HG02852 (cell line): ENCODE data around the gene EFHC2.
A peak's percentile ranks its signal among the peaks of the same experiment; 100 is the strongest.
"Not testable (repeated sequence)": the region's sequence is repeated elsewhere in the genome, so short reads cannot be mapped to it uniquely, and the experiment has no call there.

Experiments used
- ATAC-seq: cut with Tn5 transposase; IDR thresholded peaks from one replicate; pipeline ENCODE4 v1.9.1; 2021; ENCODE audit warnings: mild to moderate bottlenecking, moderate library complexity; ENCODE audit not compliant: unreplicated experiment

The EFHC2 gene

DNA sequence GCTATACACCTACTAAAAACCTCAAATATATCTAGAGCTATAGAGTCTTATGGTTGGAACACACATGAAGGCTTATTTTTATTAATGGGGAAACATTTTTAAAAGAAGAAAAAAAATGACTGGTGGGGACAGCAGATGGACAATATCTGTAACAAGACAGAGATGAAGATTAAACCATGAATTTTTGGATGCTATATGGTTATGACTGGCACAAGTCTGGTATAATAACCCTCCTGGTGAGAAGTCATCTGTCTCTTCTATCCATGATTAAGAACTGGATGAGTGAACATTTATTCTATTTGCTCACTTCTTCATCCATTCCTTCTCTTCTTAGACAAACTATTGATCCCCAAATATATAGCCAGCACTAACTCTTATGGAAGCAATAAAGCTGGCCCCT is 104.4 kb downstream of the EFHC2 start:
- ATAC-seq: no peak

DNA sequence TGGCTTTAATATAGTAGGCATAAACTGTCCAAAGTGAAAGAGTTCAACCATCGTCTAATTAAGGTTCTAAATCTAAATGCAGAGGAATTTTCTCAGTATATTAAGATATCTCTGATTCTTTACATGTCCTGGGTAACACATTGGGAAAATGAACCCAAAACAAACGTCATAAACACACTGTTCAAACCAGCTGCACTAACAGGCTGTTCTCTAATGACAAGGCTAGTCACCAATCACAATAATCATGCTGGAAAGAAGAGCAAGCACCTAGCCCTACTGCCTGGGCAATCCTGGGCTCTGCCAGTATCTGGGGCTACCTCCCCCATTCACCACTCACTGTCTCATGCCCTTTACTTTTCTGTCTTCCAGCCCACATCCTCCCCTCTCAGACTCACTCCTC is 107.9 kb downstream of the EFHC2 start:
- no peak for ATAC-seq

DNA sequence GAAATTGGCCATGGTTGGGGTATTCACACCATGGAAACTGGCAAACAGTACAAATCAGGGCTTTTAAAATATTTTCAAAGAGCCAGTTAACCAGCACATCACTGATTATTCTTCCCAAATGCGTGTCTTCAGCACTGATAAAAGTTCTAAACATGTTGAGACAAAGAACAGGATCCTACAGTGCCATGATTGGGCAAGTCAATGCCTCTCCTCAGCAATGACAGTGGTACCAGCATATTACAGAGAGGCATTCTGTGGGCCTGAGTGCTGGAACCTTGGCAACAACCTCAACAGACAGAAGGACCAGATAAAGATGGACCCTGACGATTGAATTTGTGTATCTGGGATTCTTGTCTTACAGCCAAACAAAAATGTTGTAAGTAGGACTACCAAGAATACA is 108.9 kb downstream of the EFHC2 start:
- no peak for ATAC-seq

DNA sequence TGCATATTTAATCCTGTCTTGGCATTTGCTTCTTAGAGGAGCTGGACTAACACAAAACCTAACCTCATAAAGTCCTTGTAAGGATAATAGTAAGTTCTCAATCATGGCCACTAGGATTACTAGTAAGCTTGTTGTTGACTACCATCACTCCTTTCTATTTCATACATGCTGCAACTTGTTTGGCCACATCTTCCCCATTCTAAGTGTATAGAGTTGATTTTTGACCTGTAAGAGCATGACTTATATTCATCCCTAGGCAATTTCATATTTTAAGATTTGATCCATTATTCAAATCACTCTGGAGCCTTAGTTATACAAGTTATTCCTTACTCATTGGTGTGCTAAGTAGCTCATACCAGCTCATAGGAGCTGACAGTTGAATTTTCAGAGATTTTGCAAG is 109.4 kb downstream of the EFHC2 start:
- ATAC-seq: no peak

DNA sequence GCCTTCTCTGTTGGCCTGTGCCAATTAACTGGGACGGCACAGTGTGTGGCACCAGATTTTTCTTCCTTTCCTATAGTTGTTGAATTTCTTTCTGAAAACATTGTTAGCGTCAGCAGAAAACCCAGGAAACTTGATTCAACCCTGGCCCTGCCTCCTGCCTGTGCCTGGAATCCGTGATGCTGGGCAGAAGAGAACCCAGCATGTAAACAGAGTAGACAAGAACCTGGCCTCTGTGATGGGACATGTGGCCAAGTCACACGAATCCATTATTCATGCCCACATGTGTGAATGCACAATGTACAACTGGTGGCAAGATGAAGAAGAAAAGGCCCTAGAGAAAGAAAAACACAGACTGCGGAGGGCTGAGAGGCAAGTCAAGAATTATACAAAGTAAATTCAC is 111.4 kb downstream of the EFHC2 start:
- ATAC-seq: no peak

DNA sequence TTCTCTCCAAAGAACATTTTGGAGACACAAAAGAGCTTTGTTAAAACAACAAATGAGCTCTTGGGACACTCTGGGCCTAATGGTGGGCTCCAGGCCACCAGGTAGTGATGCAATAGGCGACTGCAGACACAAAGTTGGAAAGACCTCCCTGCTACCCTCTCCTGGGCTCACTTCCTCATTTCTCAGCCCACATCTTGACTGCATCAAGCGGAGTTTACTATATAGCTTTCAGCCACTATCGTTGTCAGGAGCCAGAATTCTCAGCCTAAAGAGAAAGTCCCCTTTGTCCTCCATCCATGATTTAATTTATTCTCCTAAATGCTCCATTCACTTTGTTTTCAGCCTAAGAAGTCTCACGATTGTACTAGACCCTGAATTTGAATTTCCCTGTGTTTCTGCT is 114.9 kb downstream of the EFHC2 start:
- peak; percentile 81 for ATAC-seq

DNA sequence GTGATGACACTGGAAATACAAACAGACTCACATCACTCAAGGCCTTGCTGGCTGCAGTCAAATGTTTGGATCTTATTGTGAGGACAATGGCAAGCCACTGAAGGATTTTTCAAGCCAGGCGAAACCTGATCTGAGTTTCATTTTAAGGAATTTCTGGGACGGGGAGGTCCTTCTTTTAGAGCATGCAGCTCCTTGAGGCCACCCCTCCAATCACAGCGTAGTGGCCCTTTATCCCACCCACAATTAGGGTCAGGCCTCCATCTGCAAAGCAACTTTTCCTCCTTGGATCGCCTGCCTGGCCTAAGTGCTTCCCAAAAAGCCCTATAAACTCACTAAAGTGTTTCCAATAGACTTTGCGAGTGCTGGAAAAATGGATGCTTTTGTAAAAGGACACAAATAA is 115.5 kb downstream of the EFHC2 start:
- no peak for ATAC-seq

DNA sequence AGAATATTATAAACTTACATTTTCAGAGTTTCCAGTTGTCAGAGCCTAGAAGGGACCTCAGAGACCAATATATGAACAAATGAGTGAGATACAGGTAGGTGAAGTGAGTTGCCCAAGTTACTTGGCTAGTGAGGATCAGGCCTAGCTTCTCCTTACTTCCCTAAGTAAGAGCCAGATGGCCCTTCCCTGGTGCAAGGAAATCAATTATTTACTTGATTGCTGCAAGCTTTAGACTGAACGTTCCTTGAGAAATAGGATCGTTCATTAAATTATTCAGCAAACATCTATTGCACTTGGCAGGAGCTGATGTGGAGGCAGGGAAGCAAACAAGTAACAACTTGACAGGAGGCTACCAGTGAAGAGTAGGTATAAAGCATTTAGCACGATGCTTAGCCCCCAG is 117.8 kb downstream of the EFHC2 start:
- no peak for ATAC-seq

DNA sequence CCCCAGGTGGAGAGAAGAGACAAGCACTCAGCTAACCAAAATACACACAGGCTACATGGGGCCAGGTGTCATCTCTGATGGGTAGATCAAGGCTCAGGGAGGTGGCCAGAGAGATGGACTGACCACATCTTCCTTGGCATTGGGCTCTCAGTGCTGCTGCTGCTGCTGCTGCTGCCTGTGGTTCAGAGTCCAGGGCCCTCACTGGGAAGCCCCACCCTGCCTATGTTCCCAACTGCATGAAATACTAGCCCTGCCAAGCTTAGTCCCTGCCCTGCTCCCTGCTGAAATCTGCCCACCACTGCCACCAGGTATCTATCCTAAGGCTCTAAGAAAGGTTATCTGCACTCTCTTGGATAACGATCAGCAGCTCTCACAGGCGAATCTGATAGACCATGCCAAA is 118.7 kb downstream of the EFHC2 start:
- no peak for ATAC-seq

DNA sequence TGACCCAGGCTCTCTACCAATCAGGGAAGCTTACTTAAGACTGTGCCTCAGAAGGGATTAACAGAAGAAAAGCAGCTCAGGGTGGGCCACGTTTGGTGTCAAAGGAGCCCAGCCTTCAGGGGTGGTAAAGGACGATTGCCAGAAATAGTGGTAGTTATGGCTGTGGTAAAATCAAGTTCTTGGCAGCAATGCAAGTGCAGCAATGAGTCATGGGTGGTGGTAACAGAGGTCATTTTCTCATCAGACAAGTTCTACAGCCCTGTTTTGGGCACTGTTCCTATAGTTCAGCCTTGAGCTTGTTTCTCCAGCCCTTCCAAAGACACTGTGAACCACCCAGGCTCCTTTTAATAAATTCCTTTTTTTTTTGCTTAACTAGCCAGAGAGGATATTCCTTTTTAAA is 120.3 kb downstream of the EFHC2 start:
- ATAC-seq: no peak

DNA sequence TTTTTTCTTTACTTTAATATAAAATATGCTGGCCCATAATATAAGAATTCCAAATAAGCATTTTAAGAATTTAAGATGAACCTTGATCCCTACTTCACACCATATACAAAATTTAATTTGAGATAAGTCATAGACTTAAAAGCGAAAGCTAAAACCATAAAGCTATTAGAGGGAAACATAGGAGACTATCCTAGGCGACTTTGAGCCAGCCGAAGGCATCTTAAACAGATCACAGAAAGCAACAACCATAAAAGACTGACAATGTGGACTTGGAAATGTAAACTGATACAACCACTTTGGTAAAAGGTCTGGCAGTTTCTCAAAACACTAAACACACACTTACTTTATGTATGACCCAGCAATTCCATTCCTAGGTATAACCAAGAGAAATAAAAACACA is 125.0 kb downstream of the EFHC2 start:
- no peak for ATAC-seq

DNA sequence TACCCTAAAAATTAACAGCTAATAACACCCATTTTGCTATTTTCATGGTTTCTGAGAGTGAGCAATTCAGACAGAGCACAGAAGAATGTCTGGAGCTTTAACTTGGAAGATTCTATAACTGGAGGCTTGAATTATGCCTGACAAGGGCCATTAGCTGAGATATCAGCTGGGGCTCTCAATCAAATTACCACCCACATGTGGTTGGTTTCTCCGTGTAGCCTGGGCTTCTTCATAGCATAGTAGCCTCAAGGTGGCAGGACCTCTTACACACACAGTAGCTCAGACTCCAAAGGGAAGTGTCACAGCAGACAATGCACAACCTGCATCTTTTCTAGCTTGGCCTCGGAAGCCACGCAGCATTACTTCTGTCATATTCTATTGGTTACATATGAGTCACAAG is 127.3 kb downstream of the EFHC2 start:
- ATAC-seq: no peak

DNA sequence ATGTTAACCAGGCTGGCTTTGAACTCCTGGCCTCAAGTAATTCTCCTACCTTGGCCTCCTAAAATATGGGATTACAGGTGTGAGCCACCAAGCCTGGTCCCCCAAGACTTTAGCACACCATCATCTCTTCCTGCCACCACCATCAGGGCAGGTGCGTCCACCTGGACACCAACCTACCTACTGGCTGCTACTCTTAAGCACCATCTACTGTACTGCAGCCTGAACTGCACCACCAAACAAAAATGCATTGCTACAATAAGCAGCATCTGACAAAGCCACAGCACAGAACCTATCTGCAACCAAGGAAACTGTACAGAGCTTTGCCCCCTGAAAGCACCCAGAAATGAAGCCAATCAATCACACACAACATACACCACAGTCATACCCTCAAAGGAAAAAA is 139.7 kb downstream of the EFHC2 start:
- no peak for ATAC-seq

DNA sequence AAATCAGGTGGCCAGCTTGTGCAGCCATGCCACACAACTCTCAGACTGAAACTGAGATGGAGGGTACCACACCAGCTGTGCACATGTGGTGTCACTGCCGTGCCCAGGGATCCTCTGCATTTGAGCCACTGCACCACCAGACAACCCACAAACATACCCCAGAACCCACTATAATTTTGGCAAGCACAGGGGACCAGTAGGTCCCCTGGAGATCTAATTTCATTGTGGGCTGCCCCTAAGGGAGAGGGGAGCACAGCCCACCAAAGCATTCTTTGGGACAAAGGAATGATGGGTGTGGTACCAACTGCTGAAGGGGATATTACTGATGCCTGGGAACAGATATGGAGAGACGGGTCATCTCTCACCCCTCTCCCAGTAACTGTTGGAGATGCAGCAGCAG is 140.9 kb downstream of the EFHC2 start:
- no peak for ATAC-seq

DNA sequence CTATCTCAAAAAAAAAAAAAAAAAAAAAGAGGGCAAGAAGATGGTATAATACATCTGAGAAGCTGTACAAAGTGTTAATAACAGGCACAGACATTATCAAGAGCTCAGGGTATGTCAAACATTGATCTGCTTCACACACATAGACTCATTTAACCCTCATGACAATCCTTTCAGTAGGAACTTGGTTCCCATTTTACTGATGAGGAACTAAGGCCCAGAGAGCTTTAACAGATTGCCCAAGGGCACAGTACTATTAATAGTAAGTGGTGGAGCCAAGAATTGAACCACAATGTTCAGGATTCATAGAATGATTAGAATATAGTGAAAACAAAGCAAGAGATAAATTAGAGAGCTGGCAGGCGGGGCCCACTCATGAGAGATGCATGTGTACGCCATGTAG is 154.4 kb downstream of the EFHC2 start:
- ATAC-seq: no peak

DNA sequence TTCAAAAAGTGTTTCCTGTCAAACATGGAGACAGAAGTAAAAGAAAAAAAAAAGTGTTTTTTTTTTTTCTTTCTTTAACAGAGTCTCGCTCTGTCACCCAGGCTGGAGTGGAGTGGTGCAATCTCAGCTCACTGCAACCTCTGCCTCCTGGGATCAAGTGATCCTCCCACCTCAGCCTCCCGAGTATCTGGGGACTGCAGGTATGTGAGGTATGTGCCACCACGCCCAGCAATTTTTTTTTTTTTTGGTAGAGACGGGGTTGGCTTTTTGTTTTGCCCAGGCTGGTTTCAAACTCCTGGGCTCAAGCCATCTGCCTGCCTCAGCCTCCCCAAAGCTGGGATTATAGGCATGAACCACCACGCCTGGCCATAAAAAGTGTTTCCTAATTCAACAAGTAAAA is 155.6 kb downstream of the EFHC2 start:
- ATAC-seq: not testable (repeated sequence)

DNA sequence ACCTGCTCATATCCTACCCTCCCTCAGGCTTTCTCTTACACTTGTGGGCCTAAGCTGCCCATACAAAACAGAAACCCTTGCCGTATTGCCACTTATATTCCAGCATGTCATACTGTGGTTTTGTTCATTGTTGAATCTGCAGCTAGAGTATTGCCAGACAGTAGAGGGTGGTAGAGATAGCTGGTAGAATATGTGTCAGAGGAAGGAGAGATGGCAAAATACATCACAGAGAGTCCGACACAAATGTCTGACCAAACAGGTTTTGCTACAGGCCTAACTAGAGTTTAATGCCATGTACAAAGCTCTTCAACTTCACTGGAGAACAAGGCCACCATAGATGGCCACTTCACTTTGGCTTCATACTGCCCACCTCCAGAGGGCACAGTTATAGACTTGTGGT is 160.1 kb downstream of the EFHC2 start:
- ATAC-seq: no peak

DNA sequence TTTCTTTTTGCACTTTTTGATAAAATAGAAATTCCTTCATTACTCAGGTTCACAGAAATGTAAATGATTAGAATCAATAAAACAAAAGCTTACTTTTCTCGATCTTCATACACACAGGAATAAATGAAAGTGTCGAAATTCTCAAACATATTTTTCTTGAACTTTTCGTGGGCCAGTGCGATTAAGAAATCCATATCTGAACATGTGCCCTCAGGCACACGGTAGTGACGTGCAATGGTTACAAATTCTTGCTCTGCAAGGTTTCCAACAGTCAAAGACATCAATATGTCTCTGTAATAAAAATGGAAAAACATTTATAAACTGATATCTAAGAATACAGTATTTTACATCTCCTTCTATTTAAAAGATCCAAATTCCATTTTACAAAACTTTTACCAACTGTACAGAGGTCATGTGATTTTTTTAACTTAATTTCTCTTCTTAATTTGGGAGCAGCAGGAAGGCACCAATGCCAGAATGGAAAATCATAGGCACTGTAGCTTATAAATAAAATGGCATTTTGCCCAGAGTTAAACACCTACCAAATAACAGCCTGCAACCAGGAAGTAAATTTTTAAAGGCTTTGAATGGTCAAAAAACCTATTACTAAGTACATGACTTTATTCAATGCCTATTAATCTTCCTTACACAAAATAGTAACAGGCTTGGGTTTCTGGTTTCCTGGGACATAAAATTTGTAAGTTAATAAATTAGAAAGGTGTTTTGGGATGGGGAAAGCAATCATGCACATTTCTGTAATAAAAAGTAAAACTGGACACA is 165.0 kb downstream of the EFHC2 start:
- ATAC-seq: no peak

DNA sequence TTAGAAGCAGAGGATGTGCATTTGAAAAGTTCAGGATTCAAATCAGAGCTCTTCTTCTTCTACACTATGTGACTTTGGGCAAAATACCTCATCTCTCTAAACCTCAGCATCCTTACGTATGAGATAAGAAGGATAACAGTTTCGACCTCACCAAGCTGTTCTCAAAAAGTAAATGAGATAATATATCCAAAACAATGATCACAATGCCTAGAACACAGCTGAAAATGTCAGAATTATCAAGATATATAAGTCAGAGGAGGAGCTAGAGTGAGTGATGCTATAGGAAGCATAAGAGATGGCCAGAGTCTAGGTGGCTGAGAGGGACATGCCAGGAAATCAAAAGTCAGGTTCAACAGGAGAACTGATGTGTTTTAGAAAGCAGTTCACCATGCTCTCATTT is 168.0 kb downstream of the EFHC2 start:
- ATAC-seq: no peak

DNA sequence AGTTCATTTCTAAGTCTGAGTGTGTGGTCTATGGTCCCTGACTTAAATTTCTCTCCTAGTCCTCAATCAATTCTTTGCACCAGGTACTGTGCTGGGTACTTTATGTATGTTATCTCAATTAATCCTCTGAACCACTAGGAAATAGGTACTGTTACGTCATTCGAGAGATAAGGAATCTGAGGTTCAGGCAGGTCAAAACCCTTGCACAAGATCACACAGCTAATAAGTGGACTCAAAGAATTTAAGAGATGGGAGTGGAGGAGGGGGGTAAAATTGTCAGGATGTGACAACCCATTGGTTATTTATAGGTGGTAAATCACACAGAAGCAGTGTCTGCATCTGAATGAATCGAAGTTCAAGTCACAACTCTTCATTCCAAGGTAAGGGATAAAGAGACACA is 169.4 kb downstream of the EFHC2 start:
- ATAC-seq: no peak

DNA sequence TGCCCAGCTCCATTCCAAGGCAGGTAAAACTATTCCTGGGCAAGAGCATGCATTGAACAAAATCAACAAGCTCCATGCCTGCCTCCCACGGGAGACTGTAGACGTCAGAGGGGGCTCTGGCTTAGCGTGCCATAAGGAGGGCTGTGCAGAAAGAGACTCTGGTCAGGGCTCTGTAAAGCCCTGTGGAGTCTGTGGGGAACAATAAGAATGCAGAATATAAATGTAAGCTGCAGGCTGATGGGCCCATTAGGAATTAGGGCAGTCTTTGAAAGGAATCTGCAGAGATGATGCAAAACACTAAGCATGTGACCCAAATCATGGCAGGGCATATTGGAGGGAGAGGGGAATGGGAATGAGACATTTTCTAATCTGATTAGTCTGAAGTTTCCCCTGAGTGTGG is 170.3 kb downstream of the EFHC2 start:
- no peak for ATAC-seq

DNA sequence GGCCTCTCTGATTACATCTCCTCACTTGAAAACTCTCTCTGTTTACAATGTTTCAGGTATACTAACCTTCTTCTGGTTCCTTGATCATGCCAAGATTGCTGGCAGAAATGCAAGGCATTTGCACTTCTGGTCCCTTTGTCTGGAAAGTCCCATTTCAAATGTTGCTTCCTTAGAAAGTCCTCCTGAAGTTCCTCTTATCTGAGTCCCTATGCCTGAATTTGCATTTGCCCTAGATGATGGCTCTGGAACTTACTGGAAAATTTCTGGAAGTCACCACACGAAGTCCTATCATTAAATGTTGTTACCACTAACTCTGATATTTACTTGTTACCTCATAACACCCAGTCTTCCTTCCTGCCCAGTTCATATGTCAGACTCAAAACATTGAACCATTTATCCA is 176.4 kb downstream of the EFHC2 start:
- ATAC-seq: no peak

DNA sequence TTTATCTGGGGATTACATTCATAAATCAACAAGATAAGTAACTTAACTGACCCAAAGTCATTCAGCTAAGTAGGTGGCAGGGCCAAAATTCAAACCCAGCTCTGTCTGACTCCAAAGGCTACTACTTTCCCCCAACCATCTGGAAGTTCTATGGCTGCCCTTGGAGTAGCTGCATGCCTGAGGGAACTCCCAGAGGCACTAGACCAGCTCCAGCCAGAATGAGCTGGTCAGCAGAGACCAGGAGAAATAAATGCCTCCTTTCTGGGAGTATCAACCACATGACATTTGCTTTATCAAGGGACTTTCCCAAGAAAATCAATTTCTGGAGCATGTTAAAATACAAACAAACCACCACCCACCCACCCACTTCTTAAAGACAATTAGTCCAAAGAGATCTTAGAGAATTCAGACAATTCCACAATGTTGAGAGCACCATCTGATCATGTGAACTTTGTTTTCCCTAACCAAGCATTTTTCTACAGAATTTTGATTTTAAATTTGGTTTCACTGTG is 180.5 kb downstream of the EFHC2 start:
- ATAC-seq: no peak
